DMS114 treated with DMSO at 0.1 percent for 48 hours (cell line): ENCODE data around the gene OPTN.
A peak's percentile ranks its signal among the peaks of the same experiment; 100 is the strongest.
"Not testable (repeated sequence)": the region's sequence is repeated elsewhere in the genome, so short reads cannot be mapped to it uniquely, and the experiment has no call there.

Experiments used
- DNase-seq: peaks from one replicate; lab custom pipeline; 2025; ENCODE audit not compliant: unreplicated experiment; lab: John Stamatoyannopoulos, UW

OPTN gene

GRCh38 chr10:13089345-13089744 is 10.6 kb upstream of the OPTN start:
- DNase-seq: no peak

GRCh38 chr10:13090289-13090688 is 9.7 kb upstream of the OPTN start:
- no peak for DNase-seq

- DNase-seq: no peak
Measured at GRCh38 chr10:13091801-13092200, 8.2 kb upstream of the OPTN start.

DNA sequence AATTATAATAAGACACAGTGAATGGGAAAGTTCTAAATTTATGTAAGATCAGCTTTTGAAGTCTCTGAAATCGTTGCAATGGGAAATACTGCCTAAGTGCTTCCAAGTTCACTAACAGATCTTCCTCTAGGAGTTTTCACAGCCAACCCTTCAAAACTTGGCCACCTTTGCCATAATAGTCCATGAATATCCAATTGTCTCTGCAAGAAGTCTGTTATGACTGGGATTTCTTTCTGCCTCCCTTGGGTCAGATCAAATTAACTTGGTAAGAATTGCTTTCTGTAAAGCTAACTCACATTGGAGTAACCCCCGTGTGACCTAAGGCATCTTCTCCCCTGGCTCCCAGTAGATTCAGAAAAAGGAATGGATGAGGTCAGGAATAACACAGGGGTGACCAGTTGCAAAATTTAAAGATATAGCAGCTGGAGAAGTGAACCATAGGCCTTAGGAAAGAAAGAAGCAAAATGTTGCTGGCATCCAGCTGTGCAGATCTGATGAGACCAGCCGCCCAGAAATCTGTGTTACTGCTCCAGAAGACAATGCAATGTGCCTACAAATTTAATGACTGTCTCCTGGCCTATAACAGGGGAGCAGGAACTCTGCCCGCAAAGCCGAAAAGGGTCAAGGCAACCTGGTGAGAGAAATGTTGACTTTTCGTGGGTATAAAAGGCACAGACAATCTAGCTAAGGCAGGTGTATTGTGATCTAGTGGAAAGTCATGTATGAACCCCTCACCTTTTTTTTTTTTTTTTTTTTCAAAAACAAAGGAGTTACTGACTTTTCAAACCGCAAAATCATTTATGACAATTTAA is 7.5 kb upstream of the OPTN start:
- no peak for DNase-seq

DNA sequence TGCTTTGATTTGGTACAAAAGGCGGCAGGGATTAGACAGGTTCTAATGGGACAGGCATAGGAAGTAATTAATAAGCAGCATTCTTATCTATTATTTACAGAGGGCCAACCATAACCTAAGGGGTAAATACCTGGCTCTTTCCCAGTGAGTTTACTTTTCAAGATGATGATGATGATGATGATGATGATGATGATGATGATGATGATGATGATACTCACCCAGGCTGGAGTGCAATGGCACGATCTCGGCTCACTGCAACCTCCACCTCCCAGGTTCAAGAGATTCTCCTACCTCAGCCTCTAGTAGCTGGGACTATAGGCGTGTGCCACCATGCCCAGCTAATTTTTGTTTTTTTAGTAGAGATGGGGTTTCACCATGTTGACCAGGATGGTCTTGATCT is 5.9 kb upstream of the OPTN start:
- DNase-seq: not testable (repeated sequence)

DNA sequence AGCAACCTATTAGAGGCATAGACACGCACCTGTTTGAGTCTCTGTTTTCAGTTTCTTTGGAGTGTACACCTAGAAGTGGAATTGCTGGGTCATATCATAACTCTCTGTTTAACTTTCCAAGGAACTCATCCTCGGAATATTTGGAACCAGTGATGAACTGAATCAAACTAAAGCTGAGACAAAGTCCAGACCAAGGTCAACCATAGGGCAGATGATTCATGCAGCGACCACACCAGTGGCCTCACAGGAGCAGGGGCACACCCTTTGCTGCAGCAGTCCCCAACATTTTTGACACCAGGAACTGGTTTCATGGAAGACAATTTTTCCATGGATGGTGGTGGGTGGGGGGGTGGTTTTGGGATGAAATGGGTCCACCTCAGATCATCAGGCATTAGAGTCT is 4.9 kb upstream of the OPTN start:
- DNase-seq: no peak

DNA sequence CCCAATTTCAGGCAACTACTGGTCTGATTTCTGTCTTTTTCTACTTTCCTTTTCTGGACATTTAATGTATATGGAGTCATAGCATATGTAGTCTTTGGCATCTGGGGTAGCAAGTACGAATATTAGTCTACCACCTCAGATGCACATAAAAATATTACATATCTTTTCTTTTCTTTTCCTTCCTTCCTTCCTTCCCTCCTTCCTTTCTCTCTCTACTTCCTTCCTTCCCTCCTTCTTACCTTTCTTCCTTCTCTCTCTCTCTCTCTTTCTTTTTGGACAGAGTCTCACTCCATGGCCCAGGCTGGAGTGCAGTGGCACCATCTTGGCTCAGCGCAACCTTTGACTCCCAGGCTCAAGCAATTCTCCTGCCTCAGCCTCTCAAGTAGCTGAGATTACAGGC is 4.0 kb upstream of the OPTN start:
- no peak for DNase-seq

DNA sequence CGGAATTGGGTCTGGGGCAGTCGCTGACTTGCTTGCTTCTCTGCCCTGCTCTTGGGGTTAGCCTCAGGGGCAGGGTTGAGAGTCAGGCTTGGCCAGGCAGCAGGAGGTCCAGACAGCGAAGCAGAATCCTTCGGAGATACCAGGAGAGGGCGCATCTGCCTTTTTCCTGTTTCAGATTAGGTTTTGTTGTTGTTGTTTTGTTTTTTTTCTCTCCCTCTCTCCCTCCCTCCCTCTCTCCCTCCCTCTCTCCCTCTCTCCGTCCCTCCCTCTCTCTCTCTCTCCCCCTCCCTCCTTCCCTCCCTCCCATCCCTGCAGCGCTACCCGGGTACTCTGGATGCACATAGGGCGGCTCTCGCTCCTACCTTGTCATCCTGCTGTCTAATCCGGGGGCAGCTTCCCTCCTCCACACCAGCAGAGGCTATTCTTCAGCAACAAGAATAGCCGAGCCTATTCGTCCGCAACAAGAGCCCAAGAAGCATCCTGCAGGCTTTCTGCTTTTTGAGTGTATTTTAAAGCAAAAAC is 758 bp upstream of the OPTN start:
- peak; percentile 81 for DNase-seq

DNA sequence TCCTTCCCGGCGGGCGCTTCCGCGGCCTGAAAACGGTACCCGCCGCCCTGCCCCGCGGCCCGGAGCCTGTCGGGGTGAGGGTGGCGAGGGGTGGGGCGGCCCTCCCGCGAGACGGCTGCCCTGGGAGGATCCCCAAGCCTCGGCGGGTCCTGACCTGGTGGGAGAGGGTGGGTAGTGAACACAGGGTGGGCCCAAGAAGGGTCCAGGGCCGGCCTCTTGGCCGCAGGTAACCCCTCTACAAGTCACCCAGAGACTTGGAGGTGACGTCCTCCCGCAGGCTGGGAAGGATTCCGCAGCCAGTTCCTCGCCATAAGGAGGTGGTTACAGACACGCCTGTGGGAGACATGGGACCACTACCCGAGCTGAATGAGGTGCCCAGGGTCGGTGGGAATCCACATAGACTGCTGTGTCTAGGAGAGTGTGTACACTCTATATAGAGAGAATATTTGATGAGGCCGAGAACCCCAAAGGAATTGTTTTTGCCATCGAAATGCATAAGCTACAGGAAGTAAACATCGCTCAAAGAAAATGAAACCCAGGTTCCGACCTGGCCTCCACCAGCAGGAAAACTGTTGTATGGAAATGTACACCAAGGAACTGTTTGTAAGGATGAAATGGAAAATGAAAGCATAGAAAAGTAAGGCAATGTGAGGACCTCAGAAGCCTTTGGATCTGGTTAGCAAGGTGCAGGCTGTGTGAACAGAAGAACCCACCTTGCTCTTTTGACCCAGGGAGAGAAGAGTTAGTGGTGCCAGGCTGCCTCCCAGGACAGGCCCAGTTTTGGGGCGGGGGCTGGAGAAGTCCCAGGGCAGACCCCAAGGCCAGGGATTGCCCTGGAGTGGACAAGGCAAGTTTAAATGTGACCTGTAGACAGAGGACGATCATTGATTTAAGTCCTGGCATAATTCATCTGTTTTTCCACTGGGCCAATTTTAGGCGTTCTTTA is 659 bp downstream of the OPTN start:
- DNase-seq: no peak

- no peak for DNase-seq
Measured at GRCh38 chr10:13102002-13102794, 2.2 kb downstream of the OPTN start.

DNA sequence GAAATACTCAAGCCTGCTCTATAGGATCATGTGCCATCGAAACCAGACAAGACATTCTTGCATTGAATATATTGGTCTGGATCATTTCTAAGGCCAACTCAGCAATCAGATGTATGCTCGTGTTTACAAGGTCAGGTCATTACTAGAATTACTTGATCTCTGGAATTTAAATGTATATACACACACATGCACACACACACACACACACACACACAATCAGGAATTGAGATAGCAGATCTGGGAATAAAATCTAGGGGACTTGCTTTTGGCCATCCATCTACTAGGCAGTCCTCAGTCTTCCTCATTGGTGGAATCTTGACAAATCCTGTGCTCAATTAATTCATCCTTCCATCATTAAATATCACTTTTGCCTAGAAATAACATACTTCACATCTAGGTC is 3.6 kb downstream of the OPTN start:
- no peak for DNase-seq

DNA sequence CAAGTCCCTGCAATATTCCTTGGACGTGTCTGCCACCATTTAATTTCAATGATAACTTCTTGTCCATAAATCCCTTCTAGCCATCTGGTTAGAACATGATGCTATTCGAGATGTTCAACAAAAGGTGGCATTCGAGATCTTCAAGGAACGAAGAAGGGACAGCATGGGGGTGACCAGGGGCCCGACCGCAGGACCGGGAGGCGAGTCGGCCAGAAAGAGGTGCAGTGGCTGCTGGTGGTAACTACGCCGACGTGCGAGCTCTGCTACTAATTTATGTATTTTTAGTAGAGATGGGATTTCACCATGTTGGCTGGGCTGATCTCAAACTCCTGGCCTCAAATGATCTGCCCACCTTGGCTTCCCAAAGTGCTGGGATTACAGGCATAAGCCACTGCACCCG is 4.7 kb downstream of the OPTN start:
- no peak for DNase-seq

DNA sequence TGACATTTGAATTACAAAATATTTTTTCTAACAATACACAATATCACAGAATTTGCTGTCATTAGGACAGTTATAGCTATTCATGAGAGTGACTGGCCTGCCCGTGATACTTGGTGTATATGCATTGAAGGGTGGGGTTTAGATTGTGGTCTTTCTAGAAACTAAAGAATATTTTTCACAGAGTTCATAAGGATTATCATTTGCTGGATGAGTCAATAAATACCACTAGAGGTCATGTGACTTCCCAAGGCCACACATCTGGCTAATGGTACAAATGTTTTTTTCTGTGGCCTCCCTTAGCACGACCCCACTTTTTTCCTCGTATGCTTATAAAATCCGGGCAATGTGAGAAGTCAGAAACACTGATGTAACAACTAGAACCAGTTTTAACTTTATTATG is 5.2 kb downstream of the OPTN start:
- DNase-seq: no peak

DNA sequence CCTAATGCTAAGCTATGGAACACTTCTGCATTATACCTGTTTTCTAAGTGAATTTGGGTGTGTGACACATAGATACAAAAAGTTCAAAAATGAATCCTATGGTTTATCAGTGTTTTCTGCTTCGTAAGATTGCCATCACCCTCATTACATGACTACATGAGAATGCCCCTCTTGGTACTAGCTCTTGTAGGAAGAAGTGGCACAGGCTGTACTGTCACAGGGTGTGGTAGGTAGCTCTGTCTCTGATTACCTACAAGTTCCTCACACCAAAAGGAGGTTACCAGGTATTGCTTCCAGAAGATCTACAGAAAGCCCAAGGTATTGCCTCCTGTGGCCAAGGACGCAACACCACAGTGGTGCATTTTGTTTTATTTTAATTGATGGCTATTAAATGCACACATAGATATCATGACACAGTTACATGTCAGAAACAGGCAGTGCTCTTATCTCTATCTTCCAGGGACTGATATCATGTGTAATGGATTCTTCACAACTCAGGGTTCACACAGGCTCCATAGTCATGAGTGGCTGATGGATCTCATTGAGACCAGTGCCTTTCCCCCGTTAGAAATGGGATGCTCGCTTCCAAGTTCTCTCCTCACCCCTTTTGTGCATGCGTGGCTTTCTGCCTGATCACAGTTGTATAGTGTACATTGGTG is 6.6 kb downstream of the OPTN start:
- DNase-seq: no peak

- no peak for DNase-seq
Measured at GRCh38 chr10:13110908-13111307, 10.9 kb downstream of the OPTN start.

- DNase-seq: no peak
Measured at GRCh38 chr10:13113544-13113943, 13.6 kb downstream of the OPTN start.

GRCh38 chr10:13115832-13116803 is 16.2 kb downstream of the OPTN start:
- DNase-seq: no peak

DNA sequence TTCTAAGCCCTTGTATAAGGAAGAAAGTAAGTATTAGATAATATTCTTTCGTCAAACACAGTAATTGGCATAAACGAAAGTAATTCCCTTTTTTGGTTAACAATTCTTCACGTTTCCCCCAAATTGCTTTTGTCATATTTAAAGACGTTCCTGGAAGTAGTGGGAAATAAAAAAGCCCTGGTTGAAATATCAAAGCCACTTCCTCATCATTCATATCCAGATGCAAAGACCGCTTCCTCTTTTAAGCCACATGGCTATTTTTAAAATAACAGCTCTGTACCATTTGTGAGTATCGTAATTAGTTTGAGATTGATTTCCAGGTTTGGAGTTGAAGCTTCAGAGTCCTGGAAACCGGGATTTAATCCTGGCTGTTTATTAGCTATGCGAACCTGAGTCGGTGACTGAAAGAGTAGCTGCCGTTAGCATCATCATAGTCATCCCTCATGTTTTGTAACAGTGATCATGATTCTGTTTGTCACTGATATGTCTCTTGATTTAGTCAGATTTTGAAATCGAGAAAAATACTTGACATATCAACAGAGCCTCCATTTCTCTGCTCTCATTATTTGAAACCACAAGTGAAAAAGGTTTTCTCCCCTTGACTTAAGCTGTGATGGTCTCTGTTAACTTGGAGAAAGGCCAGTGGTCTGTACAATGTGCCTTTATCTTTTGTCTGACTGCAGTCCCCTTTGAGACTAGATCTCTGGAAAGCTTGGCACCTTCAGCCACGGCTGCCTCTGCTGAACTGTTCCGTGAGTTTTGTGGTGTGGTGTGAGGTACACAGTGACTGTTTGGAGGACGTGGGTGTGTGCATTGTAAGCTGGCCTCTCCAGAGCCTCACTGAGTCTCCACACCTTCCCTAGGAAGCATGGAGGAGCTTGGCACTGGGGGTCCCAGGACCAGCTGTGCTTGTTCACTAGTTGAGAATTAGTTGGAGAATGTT is 18.1 kb downstream of the OPTN start:
- DNase-seq: no peak
